ENCODE results near the gene FCRL1.

- TF ChIP-seq, protein P1, sequence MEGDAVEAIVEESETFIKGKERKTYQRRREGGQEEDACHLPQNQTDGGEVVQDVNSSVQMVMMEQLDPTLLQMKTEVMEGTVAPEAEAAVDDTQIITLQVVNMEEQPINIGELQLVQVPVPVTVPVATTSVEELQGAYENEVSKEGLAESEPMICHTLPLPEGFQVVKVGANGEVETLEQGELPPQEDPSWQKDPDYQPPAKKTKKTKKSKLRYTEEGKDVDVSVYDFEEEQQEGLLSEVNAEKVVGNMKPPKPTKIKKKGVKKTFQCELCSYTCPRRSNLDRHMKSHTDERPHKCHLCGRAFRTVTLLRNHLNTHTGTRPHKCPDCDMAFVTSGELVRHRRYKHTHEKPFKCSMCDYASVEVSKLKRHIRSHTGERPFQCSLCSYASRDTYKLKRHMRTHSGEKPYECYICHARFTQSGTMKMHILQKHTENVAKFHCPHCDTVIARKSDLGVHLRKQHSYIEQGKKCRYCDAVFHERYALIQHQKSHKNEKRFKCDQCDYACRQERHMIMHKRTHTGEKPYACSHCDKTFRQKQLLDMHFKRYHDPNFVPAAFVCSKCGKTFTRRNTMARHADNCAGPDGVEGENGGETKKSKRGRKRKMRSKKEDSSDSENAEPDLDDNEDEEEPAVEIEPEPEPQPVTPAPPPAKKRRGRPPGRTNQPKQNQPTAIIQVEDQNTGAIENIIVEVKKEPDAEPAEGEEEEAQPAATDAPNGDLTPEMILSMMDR (IDR thresholded peaks at IDR 0.05) = no peak
- no peak for TF ChIP-seq POLR2A (IDR thresholded peaks at IDR 0.05)
Observed at GRCh38 chr1:157830887-157831286, 11.0 kb upstream of the FCRL1 start.

Measured in testis (tissue), 2 donors.